Endothelial cell of umbilical vein (primary cell): ENCODE measurements around the gene DHRS1. TPM values are rescaled to one million over a fixed set of nuclear protein-coding genes. Genes with fewer than 3 reads are reported as not detected.
A peak's percentile ranks its signal among the peaks of the same experiment; 100 is the strongest.

Source experiments
- BruUV-seq: library from RNA; stranded (reverse); fragments of 400-500 nt; replicated peaks from 2 replicates; lab custom pipeline; 2021; lab: Mats Ljungman, UMichigan
- CTCF ChIA-PET: fragments of 300-600, 350-600 bp; sonication (Branson Sonifier 250); formaldehyde crosslinking; loops from one replicate; lab custom pipeline; 2021; ENCODE audit warnings: antibody characterized with exemption, inconsistent platforms; lab: Charles Lee
- POLR2A ChIA-PET: fragments of 300-600, 350-600 bp; sonication (Branson Sonifier 250); formaldehyde crosslinking; loops from one replicate; lab custom pipeline; 2021; ENCODE audit warnings: antibody characterized with exemption, inconsistent platforms; lab: Charles Lee
- DNase-seq: peaks from one replicate; pipeline ENCODE4 v3.0.0-alpha.2; 2011; ENCODE audit warnings: low read depth, low spot score
- FAIRE-seq: peaks from 2 replicates; lab custom pipeline; 2011; peaks lifted over from hg19 to GRCh38; lab: Jason Lieb, UNC
- H2AFZ ChIP-seq: 2 replicates; pipeline ENCODE4 v1.6.0; 2012; ENCODE audit warnings: low read depth, low read length, control low read depth, inconsistent platforms
- H3K27ac ChIP-seq: 2 replicates; pipeline ENCODE4 v1.5.1; 2011; ENCODE audit warnings: low read depth, mild to moderate bottlenecking, control low read depth, low read length, moderate library complexity; ENCODE audit not compliant: insufficient read depth
- H3K27me3 ChIP-seq, 2 experiments: 2 replicates each; pipeline versions ENCODE4 v1.6.0 to v1.6.1; 2011; ENCODE audit warnings: low read length in 2 of 2, mixed read lengths in 1 of 2; ENCODE audit not compliant: control insufficient read depth in 2 of 2, insufficient read depth in 2 of 2
- H3K36me3 ChIP-seq, 2 experiments: 2 replicates in 1 of 2; 3 replicates in 1 of 2; pipeline ENCODE4 v1.5.1; 2011; ENCODE audit warnings: low read length in 2 of 2, mild to moderate bottlenecking in 1 of 2, moderate library complexity in 1 of 2; ENCODE audit not compliant: control insufficient read depth in 2 of 2, insufficient read depth in 2 of 2; ENCODE audit errors: extremely low read depth in 1 of 2
- H3K4me1 ChIP-seq: 3 replicates; pipeline ENCODE4 v1.5.1; 2011; ENCODE audit warnings: mild to moderate bottlenecking, low read length; ENCODE audit not compliant: control insufficient read depth, insufficient read depth; ENCODE audit errors: extremely low read depth
- H3K4me2 ChIP-seq: 2 replicates; pipeline ENCODE4 v1.6.1; 2011; ENCODE audit warnings: low read length, control low read depth, mixed read lengths; ENCODE audit not compliant: insufficient read depth
- H3K4me3 ChIP-seq, 3 experiments: fragments of 200-600 bp in 1 of 3; sonication (generic), shearing (Covaris generic) in 1 of 3; replicated peaks in 1 of 3; 2 replicates each; pipeline ENCODE4 v1.5.1; 2011 to 2016; ENCODE audit warnings: control low read depth in 3 of 3, low read length in 3 of 3, mild to moderate bottlenecking in 2 of 3, inconsistent platforms in 1 of 3, low read depth in 1 of 3, moderate library complexity in 1 of 3; ENCODE audit not compliant: insufficient read depth in 1 of 3
- H3K79me2 ChIP-seq: 2 replicates; pipeline ENCODE4 v1.6.0; 2012; ENCODE audit warnings: low read length, inconsistent platforms; ENCODE audit not compliant: control insufficient read depth, insufficient read depth
- H3K9ac ChIP-seq: replicated peaks from 2 replicates; pipeline ENCODE3; 2011; ENCODE audit warnings: low read length, control low read depth; ENCODE audit not compliant: insufficient read depth; ENCODE audit errors: extremely low read depth
- H3K9me1 ChIP-seq: replicated peaks from 3 replicates; pipeline ENCODE4 v1.6.0; 2011; ENCODE audit warnings: mild to moderate bottlenecking, low read length; ENCODE audit not compliant: control insufficient read depth, insufficient read depth; ENCODE audit errors: extremely low read depth
- H3K9me3 ChIP-seq: replicated peaks from 2 replicates; pipeline ENCODE4 v1.5.1; 2012; ENCODE audit warnings: low read length, inconsistent platforms; ENCODE audit not compliant: control insufficient read depth, insufficient read depth
- H4K20me1 ChIP-seq: replicated peaks from 2 replicates; pipeline ENCODE3; 2011; ENCODE audit warnings: mild to moderate bottlenecking, low read length; ENCODE audit not compliant: control insufficient read depth, insufficient read depth; ENCODE audit errors: extremely low read depth
- CTCF ChIP-seq, 2 donors: IDR thresholded peaks; 1 replicate in 1 of 2; 2 replicates in 1 of 2; pipeline ENCODE4 v1.5.1; 2011; ENCODE audit warnings: low read length in 2 of 2, mild to moderate bottlenecking in 2 of 2, moderate library complexity in 2 of 2, control low read depth in 1 of 2, inconsistent platforms in 1 of 2, low read depth in 1 of 2; ENCODE audit not compliant: insufficient read depth in 1 of 2; ENCODE audit errors: extremely low read depth in 1 of 2
- EZH2 ChIP-seq: IDR thresholded peaks from 2 replicates; pipeline ENCODE4 v1.6.1; 2012; ENCODE audit warnings: borderline replicate concordance, low read depth, mild to moderate bottlenecking, moderate library complexity, low read length, inconsistent platforms; ENCODE audit not compliant: severe bottlenecking
- FOS ChIP-seq: IDR thresholded peaks from 2 replicates; pipeline ENCODE4 v1.6.1; 2011; ENCODE audit warnings: mild to moderate bottlenecking, low read length, moderate library complexity, borderline replicate concordance; ENCODE audit not compliant: insufficient read depth
- GATA2 ChIP-seq: IDR thresholded peaks from 2 replicates; pipeline ENCODE4 v1.7.0; 2011; ENCODE audit warnings: low read depth, mild to moderate bottlenecking, moderate library complexity, mixed read lengths, low read length; ENCODE audit not compliant: insufficient read length, insufficient read depth
- JUN ChIP-seq: IDR thresholded peaks from 2 replicates; pipeline ENCODE4 v1.6.1; 2011; ENCODE audit warnings: borderline replicate concordance, low read depth; ENCODE audit not compliant: insufficient read length, insufficient read depth
- MAX ChIP-seq: IDR thresholded peaks from 2 replicates; pipeline ENCODE4 v1.6.1; 2011; ENCODE audit not compliant: insufficient read depth, insufficient read length
- MYC ChIP-seq: IDR thresholded peaks from one replicate; pipeline ENCODE4 v1.6.1; 2011; ENCODE audit warnings: mild to moderate bottlenecking, low read depth, low read length
- POLR2A ChIP-seq: IDR thresholded peaks from 2 replicates; pipeline ENCODE4 v1.6.1; 2012; ENCODE audit warnings: low read depth, mild to moderate bottlenecking, control low read depth, low read length
- POLR2AphosphoS5 ChIP-seq: IDR thresholded peaks from 2 replicates; pipeline ENCODE4 v1.6.1; 2012; ENCODE audit warnings: low read depth, mild to moderate bottlenecking, control low read depth, low read length, moderate library complexity; ENCODE audit not compliant: insufficient read depth
- dilution Hi-C: fragments of 300-500 bp; cut with MboI; formaldehyde crosslinking; loops from one replicate; pipeline ENCODE4 v1.15.0; 2019; ENCODE audit warnings: low sequenced_read_pairs; ENCODE audit not compliant: extremely low pct_ligation_motif_present
- intact Hi-C: fragments of 100-400 bp; cut with micrococcal nuclease; formaldehyde crosslinking; loops from one replicate; pipeline ENCODE4 v1.10.0; 2022
- polyA plus RNA-seq, 4 experiments: library from polyadenylated mRNA; depleted of rRNA in 3 of 4; stranded (reverse) in 3 of 4; unstranded in 1 of 4; fragments of >200 nt; gene quantifications; 2 replicates each; pipeline versions ENCODE4 v1.2.1 to v1.2.3, GENCODE V29; 2011 to 2012; ENCODE audit warnings: missing spikeins in 1 of 4
- total RNA-seq: library from RNA; stranded (reverse); gene quantifications from 2 replicates; pipeline ENCODE4 v1.2.3, GENCODE V29; 2021

Gene DHRS1
- total and polyA plus RNA-seq, 2 donors (not counting 3 experiments of a cell fraction or from before 2014, with no cell fraction given): 18.0 to 69.5 TPM

GRCh38 chr14:24338843-24339242 lies 39.3 kb upstream of the DHRS1 start:
- no peak overlapping the region for H3K4me3 ChIP-seq
- dilution Hi-C loops: no loop called here
- DNase-seq: no peak
- peaks cover 5 to 9% of the 10 kb centered on the region in 2 experiments for H3K27me3 ChIP-seq
- no peak overlapping the region for H3K27ac ChIP-seq
- POLR2A ChIA-PET: no interaction called here
- H3K4me2 ChIP-seq: peak overlapping the region; percentile 40
- TF ChIP-seq JUN (no peak), CTCF (IDR thresholded peaks at IDR 0.05; ENCODE audit: extremely low read depth in 1 of 2, insufficient read depth in 1 of 2, low read depth in 1 of 2, low read length in 2 of 2) (no peak), MYC (no peak), POLR2A (no peak), EZH2 (no peak), FOS (no peak), POLR2AphosphoS5 (no peak), MAX (no peak), GATA2 (no peak)
- H3K4me1 ChIP-seq: peaks cover 24% of the 10 kb centered on the region
- H2AFZ ChIP-seq: no peak overlapping the region
- H3K36me3 ChIP-seq: no peaks in the 10 kb centered on the region
- H4K20me1 ChIP-seq: no peaks in the 10 kb centered on the region
- no peaks in the 10 kb centered on the region for H3K79me2 ChIP-seq
- H3K9me1 ChIP-seq: no peaks in the 10 kb centered on the region
- no peaks in the 10 kb centered on the region for H3K9me3 ChIP-seq
- CTCF ChIA-PET: interaction anchor here (0.8 to 20.1 kb wide), 4 partner anchors 17 to 95 kb away, joined by 4 to 811 read pairs (median 9); partner anchors contain the start of genes CBLN3 and KHNYN
- no peak for FAIRE-seq
- no peak overlapping the region for H3K9ac ChIP-seq
- intact Hi-C loops: loop anchor here (1.0 kb wide), 1 partner anchor 73 kb away; no protein-coding TSS in a partner anchor
- BruUV-seq: no TSS peak
